IMR-90 (cell line): Measurements from ENCODE around the gene NFKBIE. TPM values are rescaled to one million over a fixed set of nuclear protein-coding genes. Genes with fewer than 3 reads are reported as not detected.

ENCODE experiments used
- ATAC-seq: fragments of 200-7000 bp; cut with Tn5 transposase; 2 replicates; pipeline ENCODE4 v1.9.1; 2020; ENCODE audit warnings: low read depth, mild to moderate bottlenecking, moderate library complexity
- BruUV-seq: library from RNA; stranded (reverse); fragments of 400-500 nt; replicated peaks from 2 replicates; lab custom pipeline; 2021; lab: Mats Ljungman, UMichigan
- CTCF ChIA-PET: fragments of 300-600 bp; formaldehyde crosslinking; extraction: SDS; loops from one replicate; lab custom pipeline; 2021; ENCODE audit warnings: antibody characterized with exemption; lab: Yijun Ruan, JAX
- POLR2A ChIA-PET: fragments of 300-600 bp; sonication (Branson Sonifier 250); formaldehyde crosslinking; loops from one replicate; lab custom pipeline; 2022; ENCODE audit warnings: antibody characterized with exemption; ENCODE audit not compliant: unreplicated experiment; lab: Charles Lee
- DNase-seq: peaks from one replicate; pipeline ENCODE4 v3.0.0; 2013
- H2AFZ ChIP-seq: replicated peaks from 2 replicates; pipeline ENCODE3; 2013; ENCODE audit warnings: low read length, mild to moderate bottlenecking; ENCODE audit not compliant: poor library complexity
- H2AK5ac ChIP-seq: 2 replicates; pipeline ENCODE4 v1.6.1; 2013; ENCODE audit warnings: low read depth, low read length, inconsistent platforms
- H2AK9ac ChIP-seq: replicated peaks from 2 replicates; pipeline ENCODE3; 2013; ENCODE audit warnings: mild to moderate bottlenecking, low read depth, low read length, moderate library complexity; ENCODE audit not compliant: poor library complexity
- H2BK120ac ChIP-seq: 2 replicates; pipeline ENCODE4 v1.6.1; 2013; ENCODE audit warnings: low read depth, low read length, inconsistent platforms
- H2BK15ac ChIP-seq: 3 replicates; pipeline ENCODE4 v1.6.1; 2013; ENCODE audit warnings: low read depth, low read length, inconsistent platforms
- H2BK20ac ChIP-seq: 2 replicates; pipeline ENCODE4 v1.6.1; 2013; ENCODE audit warnings: low read depth, mild to moderate bottlenecking, inconsistent platforms, low read length, moderate library complexity
- H2BK5ac ChIP-seq: 2 replicates; pipeline ENCODE4 v1.6.1; 2013; ENCODE audit warnings: mild to moderate bottlenecking, low read depth, low read length, inconsistent platforms; ENCODE audit not compliant: poor library complexity, severe bottlenecking
- H3K14ac ChIP-seq: replicated peaks from 2 replicates; pipeline ENCODE4 v1.6.1; 2013; ENCODE audit warnings: low read depth, low read length, inconsistent platforms
- H3K18ac ChIP-seq: 2 replicates; pipeline ENCODE4 v1.6.1; 2013; ENCODE audit warnings: low read depth, low read length, control low read depth
- H3K23ac ChIP-seq: 2 replicates; pipeline ENCODE4 v1.6.1; 2013; ENCODE audit warnings: low read depth, low read length, inconsistent platforms
- H3K27ac ChIP-seq: 2 replicates; pipeline ENCODE4 v1.5.1; 2013; ENCODE audit warnings: mild to moderate bottlenecking, control low read depth, low read length; ENCODE audit not compliant: insufficient read depth
- H3K27me3 ChIP-seq: 2 replicates; pipeline ENCODE4 v1.6.1; 2013; ENCODE audit warnings: low read length; ENCODE audit not compliant: control insufficient read depth, insufficient read depth
- H3K36me3 ChIP-seq: 2 replicates; pipeline ENCODE4 v1.6.1; 2013; ENCODE audit warnings: low read length, mixed read lengths; ENCODE audit not compliant: control insufficient read depth, insufficient read depth
- H3K4ac ChIP-seq: 2 replicates; pipeline ENCODE4 v1.6.1; 2013; ENCODE audit warnings: low read depth, low read length, inconsistent platforms
- H3K4me1 ChIP-seq: 2 replicates; pipeline ENCODE4 v1.6.1; 2013; ENCODE audit warnings: low read length, mixed read lengths; ENCODE audit not compliant: control insufficient read depth, insufficient read depth
- H3K4me2 ChIP-seq: 2 replicates; pipeline ENCODE4 v1.6.1; 2013; ENCODE audit warnings: low read depth, mild to moderate bottlenecking, control low read depth, low read length, moderate library complexity
- H3K4me3 ChIP-seq: 2 replicates; pipeline ENCODE4 v1.5.1; 2013; ENCODE audit warnings: low read depth, mild to moderate bottlenecking, control low read depth, low read length, moderate library complexity; ENCODE audit not compliant: insufficient read depth
- H3K56ac ChIP-seq: 2 replicates; pipeline ENCODE4 v1.6.1; 2013; ENCODE audit warnings: low read length, inconsistent platforms; ENCODE audit not compliant: insufficient read depth; ENCODE audit errors: extremely low read depth
- H3K79me1 ChIP-seq, 2 experiments: 2 replicates each; pipeline ENCODE4 v1.6.1; 2013; ENCODE audit warnings: low read length in 2 of 2, inconsistent platforms in 1 of 2, low read depth in 1 of 2
- H3K9ac ChIP-seq: 2 replicates; pipeline ENCODE4 v1.6.1; 2013; ENCODE audit warnings: low read depth, low read length, control low read depth
- H3K9me1 ChIP-seq: 2 replicates; pipeline ENCODE4 v1.6.1; 2013; ENCODE audit warnings: low read length, inconsistent platforms; ENCODE audit not compliant: insufficient read depth
- H3K9me3 ChIP-seq: 2 replicates; pipeline ENCODE4 v1.6.1; 2013; ENCODE audit warnings: low read length; ENCODE audit not compliant: control insufficient read depth, insufficient read depth
- H4K20me1 ChIP-seq: 2 replicates; pipeline ENCODE4 v1.6.1; 2013; ENCODE audit warnings: low read length, inconsistent platforms; ENCODE audit not compliant: insufficient read depth
- H4K5ac ChIP-seq: 2 replicates; pipeline ENCODE4 v1.6.1; 2013; ENCODE audit warnings: mild to moderate bottlenecking, low read depth, low read length, control low read depth
- H4K8ac ChIP-seq, 2 experiments: 2 replicates each; pipeline ENCODE4 v1.6.1; 2013; ENCODE audit warnings: low read depth in 2 of 2, low read length in 2 of 2, control low read depth in 1 of 2, inconsistent platforms in 1 of 2
- H4K91ac ChIP-seq: 2 replicates; pipeline ENCODE4 v1.6.1; 2013; ENCODE audit warnings: low read depth, low read length, inconsistent platforms; ENCODE audit not compliant: insufficient read depth
- BHLHE40 ChIP-seq: fragments of 150-350 bp; IDR thresholded peaks from 2 replicates; pipeline ENCODE4 v1.6.1; 2016; ENCODE audit warnings: mild to moderate bottlenecking, low read depth, low read length
- CEBPB ChIP-seq: IDR thresholded peaks from 2 replicates; pipeline ENCODE4 v1.6.1; 2012; ENCODE audit warnings: low read depth, low read length, improper control_type of control experiment
- CHD1 ChIP-seq: IDR thresholded peaks from 2 replicates; pipeline ENCODE4 v1.6.1; 2012; ENCODE audit warnings: low read depth, low read length, improper control_type of control experiment
- CTCF ChIP-seq: conservative IDR thresholded peaks from 2 replicates; pipeline ENCODE4 v1.5.1; 2012; ENCODE audit warnings: mild to moderate bottlenecking, low read depth, low read length, improper control_type of control experiment
- MAZ ChIP-seq: IDR thresholded peaks from 2 replicates; pipeline ENCODE4 v1.6.1; 2012; ENCODE audit warnings: low read depth, mild to moderate bottlenecking, low read length, improper control_type of control experiment, moderate library complexity, borderline replicate concordance
- MXI1 ChIP-seq: IDR thresholded peaks from 2 replicates; pipeline ENCODE4 v1.6.1; 2012; ENCODE audit warnings: low read depth, mild to moderate bottlenecking, low read length, moderate library complexity, borderline replicate concordance
- NFE2L2 ChIP-seq: fragments of 150-350 bp; IDR thresholded peaks from 2 replicates; pipeline ENCODE4 v1.6.1; 2016; ENCODE audit warnings: low read depth, mild to moderate bottlenecking, low read length
- POLR2A ChIP-seq: IDR thresholded peaks from 2 replicates; pipeline ENCODE4 v1.6.1; 2012; ENCODE audit warnings: mild to moderate bottlenecking, low read depth, low read length
- RCOR1 ChIP-seq: IDR thresholded peaks from 2 replicates; pipeline ENCODE4 v1.6.1; 2012; ENCODE audit warnings: mild to moderate bottlenecking, low read length, improper control_type of control experiment; ENCODE audit not compliant: insufficient replicate concordance
- RFX5 ChIP-seq: IDR thresholded peaks from 2 replicates; pipeline ENCODE4 v1.8.0; 2012; ENCODE audit warnings: low read depth, mild to moderate bottlenecking, low read length, moderate library complexity
- SMC3 ChIP-seq: fragments of 150-350 bp; IDR thresholded peaks from 2 replicates; pipeline ENCODE4 v1.6.1; 2016; ENCODE audit warnings: low read depth, mild to moderate bottlenecking, antibody characterized with exemption, low read length, moderate library complexity
- WGBS, 2 experiments: methylation state at CpG; one replicate each; pipeline versions ENCODE4 v1.1.5 to v1.1.7; 2013; ENCODE audit warnings: missing lambda C conversion rate in 2 of 2; ENCODE audit not compliant: insufficient read length in 1 of 2; ENCODE audit errors: extremely low coverage in 2 of 2; 5-methylcytosine and 5-hydroxymethylcytosine counted together
- dilution Hi-C: fragments of 300-500 bp; cut with HindIII; formaldehyde crosslinking; loops from one replicate; pipeline ENCODE4 v1.14.3; 2018; ENCODE audit warnings: low sequenced_read_pairs; ENCODE audit not compliant: unreplicated experiment
- in situ Hi-C: fragments of 300-500 bp; cut with MboI; formaldehyde crosslinking; loops from 3 replicates; pipeline ENCODE4 v1.14.3; 2019; ENCODE audit warnings: low sequenced_read_pairs, inconsistent platforms, mixed read lengths
- intact Hi-C: fragments of 100-400 bp; cut with micrococcal nuclease; formaldehyde crosslinking; loops from 2 replicates; pipeline ENCODE4 v1.10.0; 2022
- polyA plus RNA-seq, 3 experiments: library from polyadenylated mRNA; depleted of rRNA; stranded (reverse); fragments of >200 nt; gene quantifications; 2 replicates each; pipeline ENCODE4 v1.2.3, GENCODE V29; 2012; ENCODE audit warnings: low replicate concordance in 1 of 3
- total RNA-seq: library from RNA; depleted of rRNA; stranded (reverse); fragments of >200 nt; gene quantifications from 2 replicates; pipeline ENCODE4 v1.2.3, GENCODE V29; 2012
- TF ChIP-seq, protein P1 (sequence below): fragments of 150-350 bp; IDR thresholded peaks from 2 replicates; pipeline ENCODE4 v1.6.1; 2016; ENCODE audit warnings: low read depth, mild to moderate bottlenecking, low read length, moderate library complexity, borderline replicate concordance

The NFKBIE gene
- total and polyA plus RNA-seq, 2 of the 4 experiments (the other 2 are of a cell fraction), result 7.9 to 13.0 TPM

DNA sequence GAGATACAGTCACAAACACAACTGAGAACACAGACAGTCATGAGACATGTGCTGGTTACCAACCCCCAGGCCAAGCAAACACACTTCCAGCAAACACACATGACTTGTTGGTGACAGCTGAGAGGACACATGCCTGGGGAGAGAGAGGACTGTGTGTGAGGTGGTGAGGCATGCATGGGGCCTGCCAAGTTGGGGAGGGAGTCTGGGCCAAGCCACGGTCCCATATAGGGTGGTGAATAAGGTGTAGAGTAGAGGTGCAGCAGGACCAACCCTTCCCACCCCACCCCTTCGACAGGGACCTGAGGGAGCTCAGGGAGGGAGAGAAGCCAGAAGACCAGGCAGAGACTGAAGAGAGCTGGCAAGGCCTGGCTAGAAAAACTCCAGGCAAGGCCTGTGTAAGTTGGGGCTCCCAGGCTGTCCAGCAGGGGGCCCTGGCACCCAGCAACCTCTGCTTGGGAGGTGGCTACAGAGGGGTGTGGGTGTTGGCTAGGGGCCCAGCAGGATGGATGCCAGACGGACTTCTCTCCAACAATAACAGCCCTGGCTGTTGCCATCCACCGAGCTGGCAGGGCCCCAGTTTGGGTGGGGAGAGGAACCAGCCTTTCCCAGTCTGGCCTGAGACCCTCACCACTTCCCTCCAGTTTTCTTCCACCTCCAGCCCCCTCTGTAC lies 43.9 kb downstream of the NFKBIE start (continued):
- peak; percentile 14; the same call in 1 of the 2 replicates for TF ChIP-seq MXI1
- peak; percentile 59; the same call in 1 of the 2 replicates for TF ChIP-seq MAZ

- BruUV-seq, result no TSS peak
- Histone ChIP-seq H3K4me2 (no peak overlapping the region), H3K4me3 (no peak overlapping the region), H3K14ac (peak overlapping the region; percentile 58; the same call in 1 of the 2 replicates), H4K8ac (no peak overlapping the region), H3K27me3 (peaks cover 7% of the 10 kb centered on the region; the same call in 1 of the 2 replicates), H3K36me3 (no peaks in the 10 kb centered on the region), H2AK5ac (peak overlapping the region; percentile 70; the same call in 1 of the 2 replicates), H4K20me1 (no peaks in the 10 kb centered on the region), H2BK15ac (no peak overlapping the region), H3K56ac (no peak overlapping the region), H4K5ac (no peak overlapping the region), H3K27ac (no peak overlapping the region), H3K23ac (no peak overlapping the region), H3K4ac (peak overlapping the region; percentile 28; the same call in 1 of the 2 replicates), H3K79me1 (peaks cover 0 to 8% of the 10 kb centered on the region in 2 experiments; a peak in 1 of 4 replicates), H2BK20ac (no peak overlapping the region), H3K9me3 (no peaks in the 10 kb centered on the region), H2AFZ (no peak overlapping the region), H2BK120ac (no peak overlapping the region), H4K91ac (no peak overlapping the region), H3K18ac (no peak overlapping the region), H3K4me1 (peaks cover 16% of the 10 kb centered on the region), H3K9me1 (peaks cover 4% of the 10 kb centered on the region; the same call in 1 of the 2 replicates), H2AK9ac (peak overlapping the region; percentile 44), H3K9ac (no peak overlapping the region), H2BK5ac (no peak overlapping the region)
- in situ Hi-C loops, result no loop called here
- WGBS, 2 experiments, result 85% methylated on average over 3 of the region's 4 CpGs; no CpG with 5 or more reads in 1 of the 2 experiments
- CTCF ChIA-PET, result interaction anchor here (4.1 kb wide), 1 partner anchor 14 kb away, joined by 20 read pairs; no protein-coding TSS in a partner anchor
- dilution Hi-C loops, result no loop called here
- POLR2A ChIA-PET, result no interaction called here
- intact Hi-C loops, result no loop called here
- DNase-seq (no peak), ATAC-seq (no peak)
- TF ChIP-seq CTCF (no peak), MAZ (no peak), SMC3 (no peak), RFX5 (no peak), RCOR1 (no peak), MXI1 (no peak), CHD1 (no peak), NFE2L2 (no peak), CEBPB (no peak), POLR2A (no peak), BHLHE40 (no peak)
- TF ChIP-seq, protein P1, sequence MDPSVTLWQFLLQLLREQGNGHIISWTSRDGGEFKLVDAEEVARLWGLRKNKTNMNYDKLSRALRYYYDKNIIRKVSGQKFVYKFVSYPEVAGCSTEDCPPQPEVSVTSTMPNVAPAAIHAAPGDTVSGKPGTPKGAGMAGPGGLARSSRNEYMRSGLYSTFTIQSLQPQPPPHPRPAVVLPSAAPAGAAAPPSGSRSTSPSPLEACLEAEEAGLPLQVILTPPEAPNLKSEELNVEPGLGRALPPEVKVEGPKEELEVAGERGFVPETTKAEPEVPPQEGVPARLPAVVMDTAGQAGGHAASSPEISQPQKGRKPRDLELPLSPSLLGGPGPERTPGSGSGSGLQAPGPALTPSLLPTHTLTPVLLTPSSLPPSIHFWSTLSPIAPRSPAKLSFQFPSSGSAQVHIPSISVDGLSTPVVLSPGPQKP, result no peak
Measured at GRCh38 chr6:44220913-44221290, 44.4 kb downstream of the NFKBIE start.
